Lower leg skin (tissue), 4 donors: ENCODE measurements around the gene KIF1A. TPM values are rescaled to one million over a fixed set of nuclear protein-coding genes. Genes with fewer than 3 reads are reported as not detected.

Experiments
- DNase-seq, 2 donors: peaks; one replicate each; pipeline ENCODE4 v3.0.0-alpha.2; 2019; ENCODE audit warnings: low spot score in 2 of 2
- H3K4me3 ChIP-seq: fragments of 200-600 bp; sonication (generic); 2 replicates; pipeline ENCODE4 v1.5.1; 2017; ENCODE audit warnings: mild to moderate bottlenecking, low read depth; ENCODE audit not compliant: poor library complexity, severe bottlenecking
- CTCF ChIP-seq, 3 donors: fragments of 450-650 bp; IDR thresholded peaks; one replicate each; pipeline ENCODE4 v1.5.1; 2016; ENCODE audit warnings: antibody characterized with exemption in 3 of 3, mild to moderate bottlenecking in 3 of 3, moderate library complexity in 2 of 3
- POLR2A ChIP-seq, 2 donors: fragments of 450-650 bp; IDR thresholded peaks; one replicate each; pipeline ENCODE4 v1.6.1; 2016 to 2017; ENCODE audit warnings: antibody characterized with exemption in 2 of 2, mild to moderate bottlenecking in 1 of 2, moderate library complexity in 1 of 2
- WGBS, 2 donors: methylation state at CpG; one replicate each; pipeline ENCODE4 v1.1.5; 2018; 5-methylcytosine and 5-hydroxymethylcytosine counted together
- intact Hi-C: fragments of 100-400 bp; cut with DNase I; formaldehyde crosslinking; loops from one replicate; pipeline ENCODE4 v1.15.0; 2023; ENCODE audit warnings: low total_unique reads
- total RNA-seq, 4 donors: library from RNA; depleted of rRNA; stranded (reverse); fragments of >200 nt; gene quantifications; one replicate each; pipeline ENCODE4 v1.1.0, GENCODE V29; 2016

The KIF1A gene
- 1 to 10 TPM in 3 of 4 donors, under 1 TPM in 1; 0.76 to 4.3 (median 3.0) TPM for total RNA-seq

- DNase-seq: no peak
- 1% methylated on average over 34 to 44 of the region's 104 CpGs for WGBS, 2 donors
- intact Hi-C loops: no loop called here
These were observed at the start of gene KIF1A for GRCh38 chr2:240819858-240820606. TSS of gene KIF1A (minus strand) at chr2:240820219. CDS start at chr2:240797752, 22,467 bp downstream.

GRCh38 chr2:240869109-240869955 is 49.3 kb upstream of the KIF1A start:
- DNase-seq: no peak
- intact Hi-C loops: no loop called here
- 91 to 94% methylated on average over 17 to 20 of the region's 25 CpGs for WGBS, 2 donors
- no peak overlapping the region for H3K4me3 ChIP-seq
- TF ChIP-seq POLR2A (IDR thresholded peaks at IDR 0.05): no peak
- TF ChIP-seq CTCF (IDR thresholded peaks at IDR 0.05): no peak

More at GRCh38 chr2:240819858-240820606, at the start of gene KIF1A:
- no peak within 1 kb of the TSS for H3K4me3 ChIP-seq
- TF ChIP-seq CTCF (IDR thresholded peaks at IDR 0.05) (no peak), POLR2A (IDR thresholded peaks at IDR 0.05) (no peak)

- 77 to 85% methylated on average over 21 of the region's 21 CpGs for WGBS, 2 donors
- H3K4me3 ChIP-seq: no peak within 1 kb of the TSS
- TF ChIP-seq CTCF (IDR thresholded peaks at IDR 0.05) (no peak), POLR2A (IDR thresholded peaks at IDR 0.05) (no peak)
- DNase-seq: no peak
- intact Hi-C loops: no loop called here
These were observed 48.5 kb upstream of the KIF1A start, which contains the start of gene AGXT for GRCh38 chr2:240868286-240869108. TSS of gene AGXT (plus strand) at chr2:240868824. CDS start at chr2:240868866, 42 bp downstream.

GRCh38 chr2:240865391-240865790 is 45.4 kb upstream of the KIF1A start:
- WGBS, 2 donors: 84 to 87% methylated on average over 5 of the region's 5 CpGs
- no peak for TF ChIP-seq POLR2A (IDR thresholded peaks at IDR 0.05)
- TF ChIP-seq CTCF (IDR thresholded peaks at IDR 0.05): no peak
- intact Hi-C loops: no loop called here
- H3K4me3 ChIP-seq: no peak overlapping the region
- peak in 1 of 2 donors; percentile 5 for DNase-seq

GRCh38 chr2:240864475-240864874 is 44.5 kb upstream of the KIF1A start:
- TF ChIP-seq CTCF (IDR thresholded peaks at IDR 0.05) (no peak), POLR2A (IDR thresholded peaks at IDR 0.05) (no peak)
- 84 to 92% methylated on average over 3 of the region's 3 CpGs for WGBS, 2 donors
- DNase-seq: peak in 1 of 2 donors; percentile 58
- intact Hi-C loops: no loop called here
- H3K4me3 ChIP-seq: no peak overlapping the region
